ENCODE results near the gene SKA3. TPM values are rescaled to one million over a fixed set of nuclear protein-coding genes. Genes with fewer than 3 reads are reported as not detected.
"Not testable (repeated sequence)": the region's sequence is repeated elsewhere in the genome, so short reads cannot be mapped to it uniquely, and the experiment has no call there.

SKA3 gene
- total and polyA plus RNA-seq, 2 donors from 2014 or later = 0.47 to 1.9 TPM

DNA sequence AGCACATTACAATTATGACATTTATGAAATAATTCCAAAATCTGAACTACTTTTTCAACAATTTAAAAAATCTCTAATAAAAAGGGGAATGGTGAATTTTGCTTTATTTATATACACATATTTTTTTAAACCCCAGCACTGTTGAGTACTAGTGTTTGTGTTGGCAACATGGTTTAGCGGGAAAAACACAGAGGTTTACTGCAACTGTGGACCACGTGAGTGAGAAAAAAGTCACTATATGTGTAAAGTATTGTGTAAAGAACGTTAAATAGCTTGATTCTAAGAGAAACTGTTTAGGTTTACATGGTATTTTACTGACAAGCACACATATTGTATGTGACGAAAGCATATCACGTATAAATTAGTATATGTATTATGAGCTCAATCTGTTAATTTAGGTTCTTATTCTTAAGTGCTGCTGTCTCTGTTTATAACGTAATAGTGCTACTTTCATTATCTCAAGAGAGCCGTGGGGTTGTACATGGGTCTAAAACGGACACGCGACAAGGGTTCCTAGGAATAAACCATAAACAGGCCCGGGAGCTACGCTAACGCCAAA, 617 bp downstream of the SKA3 start:
- intact Hi-C loops (cut with DNase I) = no loop called here

GRCh38 chr13:21173767-21174166, 2.6 kb downstream of the SKA3 start:
- H3K9ac ChIP-seq (ENCODE audit: low read length in 3 of 3); H3K27me3 ChIP-seq (ENCODE audit: control insufficient read depth, insufficient read depth, low read length); H3K4me3 ChIP-seq (ENCODE audit: low read length in 3 of 3); DNase-seq; FAIRE-seq; H3K36me3 ChIP-seq (ENCODE audit: control insufficient read depth in 2 of 3, insufficient read depth in 3 of 3, low read length in 3 of 3); H3K27ac ChIP-seq (ENCODE audit: low read depth in 2 of 2, low read length in 2 of 2); H3K4me1 ChIP-seq (ENCODE audit: control insufficient read depth in 2 of 3, insufficient read depth in 2 of 3, low read depth in 1 of 3, low read length in 3 of 3); intact Hi-C loops (cut with DNase I); H3K9me3 ChIP-seq (ENCODE audit: control insufficient read depth in 2 of 3, insufficient read depth in 1 of 3, low read length in 3 of 3): not testable (repeated sequence)

More for the DNA sequence above, 617 bp downstream of the SKA3 start:
- Histone ChIP-seq H3K36me3 (ENCODE audit: control insufficient read depth in 2 of 3, insufficient read depth in 3 of 3, low read length in 3 of 3) (no peaks in the 10 kb centered on the region), H3K27ac (ENCODE audit: low read depth in 2 of 2, low read length in 2 of 2) (no peak overlapping the region), H3K9ac (ENCODE audit: low read length in 3 of 3) (peak overlapping the region; percentile 37 to 82 (median 47)), H3K4me3 (ENCODE audit: low read length in 3 of 3) (peak overlapping the region; percentile 72 to 94 (median 73)), H3K27me3 (ENCODE audit: control insufficient read depth, insufficient read depth, low read length) (no peaks in the 10 kb centered on the region), H3K9me3 (ENCODE audit: control insufficient read depth in 2 of 3, insufficient read depth in 1 of 3, low read length in 3 of 3) (no peaks in the 10 kb centered on the region), H3K4me1 (ENCODE audit: control insufficient read depth in 2 of 3, insufficient read depth in 2 of 3, low read depth in 1 of 3, low read length in 3 of 3) (peaks cover 0 to 2% (median 0%) of the 10 kb centered on the region in 3 donors)
- no peak for FAIRE-seq
- DNase-seq = peak in 1 of 5 donors; percentile 46
- no peak for TF ChIP-seq CTCF (IDR thresholded peaks at IDR 0.05; ENCODE audit: borderline replicate concordance, extremely low read depth, insufficient read depth)

DNA sequence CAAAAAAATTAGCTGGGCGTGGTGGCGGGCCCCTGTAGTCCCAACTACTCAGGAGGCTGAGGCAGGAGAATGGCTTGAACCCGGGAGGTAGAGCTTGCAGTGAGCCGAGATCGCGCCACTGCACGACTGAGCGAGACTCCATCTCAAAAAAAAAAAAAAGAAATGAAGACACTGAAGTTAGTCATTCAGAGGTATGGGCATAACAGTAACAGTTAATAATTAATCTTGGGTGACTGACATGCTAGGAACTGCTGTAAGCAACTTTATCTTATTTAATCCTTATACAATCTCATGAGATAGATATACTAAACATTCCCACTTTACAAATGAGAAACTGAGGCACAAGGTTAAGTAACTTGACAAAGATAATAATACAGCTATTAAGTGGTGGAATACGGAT, 4.9 kb downstream of the SKA3 start:
- FAIRE-seq (no peak), DNase-seq (no peak)
- Histone ChIP-seq H3K4me1 (ENCODE audit: control insufficient read depth in 2 of 3, insufficient read depth in 2 of 3, low read depth in 1 of 3, low read length in 3 of 3) (no peaks in the 10 kb centered on the region), H3K27ac (ENCODE audit: low read depth in 2 of 2, low read length in 2 of 2) (no peak overlapping the region), H3K4me3 (ENCODE audit: low read length in 3 of 3) (no peak overlapping the region), H3K9ac (ENCODE audit: low read length in 3 of 3) (no peak overlapping the region), H3K36me3 (ENCODE audit: control insufficient read depth in 2 of 3, insufficient read depth in 3 of 3, low read length in 3 of 3) (no peaks in the 10 kb centered on the region), H3K27me3 (ENCODE audit: control insufficient read depth, insufficient read depth, low read length) (no peaks in the 10 kb centered on the region), H3K9me3 (ENCODE audit: control insufficient read depth in 2 of 3, insufficient read depth in 1 of 3, low read length in 3 of 3) (no peaks in the 10 kb centered on the region)
- no peak for TF ChIP-seq CTCF (IDR thresholded peaks at IDR 0.05; ENCODE audit: borderline replicate concordance, extremely low read depth, insufficient read depth)
- intact Hi-C loops (cut with DNase I) = no loop called here

DNA sequence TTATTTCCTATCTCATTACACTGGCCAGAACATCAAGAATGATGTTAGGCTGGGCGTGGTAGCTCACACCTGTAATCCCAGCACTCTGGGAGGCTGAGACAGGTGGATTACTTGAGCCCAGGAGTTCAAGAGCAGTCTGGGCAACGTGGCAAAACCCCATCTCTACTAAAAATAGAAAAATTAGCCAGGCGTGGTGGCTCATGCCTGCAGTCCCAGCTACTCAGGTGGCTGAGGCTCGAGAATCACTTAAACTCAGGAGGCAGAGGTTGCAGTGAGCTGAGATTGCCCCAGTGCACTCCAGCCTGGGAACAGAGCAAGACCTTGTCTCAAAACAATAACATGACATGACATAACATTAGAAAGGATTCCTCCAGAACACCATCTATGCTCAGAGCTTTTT, 10.7 kb downstream of the SKA3 start:
- FAIRE-seq; H3K4me3 ChIP-seq (ENCODE audit: low read length in 3 of 3); H3K4me1 ChIP-seq (ENCODE audit: control insufficient read depth in 2 of 3, insufficient read depth in 2 of 3, low read depth in 1 of 3, low read length in 3 of 3); DNase-seq; intact Hi-C loops (cut with DNase I); H3K9me3 ChIP-seq (ENCODE audit: control insufficient read depth in 2 of 3, insufficient read depth in 1 of 3, low read length in 3 of 3); H3K27me3 ChIP-seq (ENCODE audit: control insufficient read depth, insufficient read depth, low read length); H3K36me3 ChIP-seq (ENCODE audit: control insufficient read depth in 2 of 3, insufficient read depth in 3 of 3, low read length in 3 of 3); H3K27ac ChIP-seq (ENCODE audit: low read depth in 2 of 2, low read length in 2 of 2); H3K9ac ChIP-seq (ENCODE audit: low read length in 3 of 3): not testable (repeated sequence)
